GM12874 (cell line): ENCODE measurements around the gene CSPG4.

Experiments used
- TF ChIP-seq, protein P1 (sequence below): IDR thresholded peaks from 2 replicates; pipeline ENCODE4 v1.5.1; 2011; ENCODE audit warnings: low read depth, mild to moderate bottlenecking, control low read depth, low read length, moderate library complexity; ENCODE audit not compliant: insufficient read depth

Gene CSPG4

DNA sequence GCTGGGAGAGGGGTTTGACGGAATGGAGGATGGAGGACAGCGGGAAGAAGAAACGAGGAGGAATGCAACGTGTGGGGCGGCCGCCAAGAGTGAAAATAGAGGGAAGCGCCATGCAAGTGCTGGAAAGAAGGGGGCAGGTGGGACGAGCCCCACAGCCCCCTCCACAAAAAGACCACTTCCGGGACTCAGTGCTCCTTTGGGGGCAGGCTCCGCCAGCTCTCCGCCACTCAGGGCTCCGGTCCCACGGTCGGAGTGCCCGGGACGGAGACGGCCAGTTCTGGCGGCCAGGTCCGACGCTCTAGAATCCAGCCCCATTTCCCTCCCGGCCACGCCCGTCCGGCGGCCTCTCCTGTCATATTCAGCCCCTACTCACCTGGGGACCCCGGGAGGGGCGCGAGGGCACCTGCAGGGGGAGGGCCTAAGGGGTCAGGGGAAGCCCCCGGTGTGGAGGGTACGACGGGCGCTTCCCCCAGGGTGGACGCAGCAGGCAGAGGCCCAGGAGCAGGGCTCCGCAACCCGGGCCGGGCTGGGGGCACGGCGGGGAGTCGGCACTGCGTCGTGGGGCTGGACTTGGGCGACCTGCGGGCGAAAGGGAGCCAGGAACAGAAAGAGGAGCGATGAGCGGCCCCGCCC lies 25.5 kb upstream of the CSPG4 start:
- TF ChIP-seq, protein P1, sequence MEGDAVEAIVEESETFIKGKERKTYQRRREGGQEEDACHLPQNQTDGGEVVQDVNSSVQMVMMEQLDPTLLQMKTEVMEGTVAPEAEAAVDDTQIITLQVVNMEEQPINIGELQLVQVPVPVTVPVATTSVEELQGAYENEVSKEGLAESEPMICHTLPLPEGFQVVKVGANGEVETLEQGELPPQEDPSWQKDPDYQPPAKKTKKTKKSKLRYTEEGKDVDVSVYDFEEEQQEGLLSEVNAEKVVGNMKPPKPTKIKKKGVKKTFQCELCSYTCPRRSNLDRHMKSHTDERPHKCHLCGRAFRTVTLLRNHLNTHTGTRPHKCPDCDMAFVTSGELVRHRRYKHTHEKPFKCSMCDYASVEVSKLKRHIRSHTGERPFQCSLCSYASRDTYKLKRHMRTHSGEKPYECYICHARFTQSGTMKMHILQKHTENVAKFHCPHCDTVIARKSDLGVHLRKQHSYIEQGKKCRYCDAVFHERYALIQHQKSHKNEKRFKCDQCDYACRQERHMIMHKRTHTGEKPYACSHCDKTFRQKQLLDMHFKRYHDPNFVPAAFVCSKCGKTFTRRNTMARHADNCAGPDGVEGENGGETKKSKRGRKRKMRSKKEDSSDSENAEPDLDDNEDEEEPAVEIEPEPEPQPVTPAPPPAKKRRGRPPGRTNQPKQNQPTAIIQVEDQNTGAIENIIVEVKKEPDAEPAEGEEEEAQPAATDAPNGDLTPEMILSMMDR: no peak

GRCh38 chr15:75736256-75736655 lies 23.6 kb upstream of the CSPG4 start:
- TF ChIP-seq, protein P1: no peak

GRCh38 chr15:75733761-75734651 lies 21.4 kb upstream of the CSPG4 start:
- TF ChIP-seq, protein P1: no peak

GRCh38 chr15:75732809-75733451 lies 20.3 kb upstream of the CSPG4 start:
- TF ChIP-seq, protein P1: peak; percentile 88

GRCh38 chr15:75732177-75732808 lies 19.6 kb upstream of the CSPG4 start:
- TF ChIP-seq, protein P1: no peak

DNA sequence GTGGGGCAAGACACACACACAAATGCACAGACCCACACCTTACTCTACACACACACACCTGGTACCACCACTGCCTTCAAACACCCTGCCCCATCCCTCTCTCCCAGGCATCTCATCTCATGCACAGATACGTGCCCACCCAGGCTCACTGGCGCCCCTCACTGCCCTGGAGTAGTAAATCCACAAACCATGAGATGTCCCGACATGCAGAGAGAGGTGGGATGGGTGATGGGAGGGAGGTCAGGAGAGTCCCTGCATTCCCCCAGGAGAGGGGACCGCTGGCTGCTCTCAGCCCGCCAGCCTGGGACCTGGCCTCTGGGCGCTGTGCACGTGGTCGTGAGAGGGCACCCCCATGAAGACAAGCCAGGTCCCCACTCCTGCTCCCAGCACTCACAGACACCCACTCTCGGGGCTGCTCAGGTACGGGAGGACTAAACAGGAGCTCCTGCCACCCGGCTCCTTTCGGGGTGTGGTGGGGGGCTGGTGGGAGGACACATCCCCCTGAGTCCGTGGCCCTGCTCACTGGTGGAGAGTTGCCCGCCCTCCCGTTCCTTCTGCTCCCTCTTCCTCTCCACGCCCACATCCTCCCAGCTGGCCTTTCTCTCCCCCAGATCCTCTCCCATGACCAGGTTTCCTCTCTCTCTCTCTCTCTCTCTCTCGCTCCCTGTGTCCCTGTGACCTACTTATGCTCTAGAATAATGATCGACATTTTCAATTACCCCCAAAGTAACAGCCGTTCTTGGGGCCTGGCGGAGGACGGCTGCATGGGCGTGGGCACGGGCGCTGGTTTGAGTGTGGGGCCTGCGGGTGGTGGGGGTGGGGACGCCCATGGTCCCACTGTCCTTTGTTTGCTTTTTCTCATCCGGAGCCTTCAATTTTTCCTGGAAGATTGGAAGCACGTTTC lies 18.9 kb upstream of the CSPG4 start:
- TF ChIP-seq, protein P1: no peak
